SHP77 (cell line): ENCODE data around the gene CFAP210.
"Not testable (repeated sequence)": the region's sequence is repeated elsewhere in the genome, so short reads cannot be mapped to it uniquely, and the experiment has no call there.

Experiments
- DNase-seq, 2 experiments: peaks; one replicate each; lab custom pipeline; 2025; lab: John Stamatoyannopoulos, UW

The CFAP210 gene

GRCh38 chr2:169712791-169713227, 18.6 kb upstream of the CFAP210 start:
- no peak for DNase-seq

- DNase-seq = peak; percentile 24 to 27
Observed at GRCh38 chr2:169711751-169712509, 17.7 kb upstream of the CFAP210 start.

- no peak for DNase-seq
Observed at GRCh38 chr2:169709981-169710380, 15.8 kb upstream of the CFAP210 start.

- DNase-seq = no peak
Observed at GRCh38 chr2:169709331-169709730, 15.1 kb upstream of the CFAP210 start.

GRCh38 chr2:169707626-169708025, 13.4 kb upstream of the CFAP210 start:
- no peak for DNase-seq

- DNase-seq = no peak
Observed at GRCh38 chr2:169705927-169706326, 11.7 kb upstream of the CFAP210 start.

GRCh38 chr2:169704160-169704708, 10.0 kb upstream of the CFAP210 start:
- DNase-seq = no peak

GRCh38 chr2:169702996-169703395, 8.8 kb upstream of the CFAP210 start:
- DNase-seq = no peak

GRCh38 chr2:169699173-169699572, 5.0 kb upstream of the CFAP210 start:
- not testable (repeated sequence) for DNase-seq

GRCh38 chr2:169696381-169696780, 2.2 kb upstream of the CFAP210 start:
- DNase-seq = no peak

- DNase-seq = no peak
Observed at GRCh38 chr2:169694894-169695260, 672 bp upstream of the CFAP210 start.

- DNase-seq = no peak
Observed at GRCh38 chr2:169693360-169693759, 845 bp downstream of the CFAP210 start.

- DNase-seq = no peak
Observed at GRCh38 chr2:169692718-169693117, 1.5 kb downstream of the CFAP210 start.

- no peak for DNase-seq
Observed at GRCh38 chr2:169690958-169691357, 3.2 kb downstream of the CFAP210 start.

- not testable (repeated sequence) for DNase-seq
Observed at GRCh38 chr2:169687943-169688342, 6.3 kb downstream of the CFAP210 start.

GRCh38 chr2:169686825-169687224, 7.4 kb downstream of the CFAP210 start:
- not testable (repeated sequence) for DNase-seq

GRCh38 chr2:169684712-169685111, 9.5 kb downstream of the CFAP210 start:
- DNase-seq = not testable (repeated sequence)

- DNase-seq = no peak
Observed at GRCh38 chr2:169684135-169684565, 10.1 kb downstream of the CFAP210 start.

GRCh38 chr2:169683425-169684134, 10.6 kb downstream of the CFAP210 start:
- DNase-seq = no peak

GRCh38 chr2:169683054-169683424, 11.2 kb downstream of the CFAP210 start:
- no peak for DNase-seq

- no peak for DNase-seq
Observed at GRCh38 chr2:169676850-169677249, 17.4 kb downstream of the CFAP210 start.

- no peak for DNase-seq
Observed at GRCh38 chr2:169676357-169676756, 17.8 kb downstream of the CFAP210 start.

GRCh38 chr2:169673921-169674320, 20.3 kb downstream of the CFAP210 start:
- no peak for DNase-seq
